Endothelial cell of umbilical vein (primary cell): ENCODE data around the gene DUSP18. TPM values are rescaled to one million over a fixed set of nuclear protein-coding genes. Genes with fewer than 3 reads are reported as not detected.

ENCODE experiments used
- BruUV-seq: library from RNA; stranded (reverse); fragments of 400-500 nt; replicated peaks from 2 replicates; lab custom pipeline; 2021; lab: Mats Ljungman, UMichigan
- CTCF ChIA-PET: fragments of 300-600, 350-600 bp; sonication (Branson Sonifier 250); formaldehyde crosslinking; loops from one replicate; lab custom pipeline; 2021; ENCODE audit warnings: antibody characterized with exemption, inconsistent platforms; lab: Charles Lee
- POLR2A ChIA-PET: fragments of 300-600, 350-600 bp; sonication (Branson Sonifier 250); formaldehyde crosslinking; loops from one replicate; lab custom pipeline; 2021; ENCODE audit warnings: antibody characterized with exemption, inconsistent platforms; lab: Charles Lee
- DNase-seq: peaks from one replicate; pipeline ENCODE4 v3.0.0-alpha.2; 2011; ENCODE audit warnings: low read depth, low spot score
- FAIRE-seq: peaks from 2 replicates; lab custom pipeline; 2011; peaks lifted over from hg19 to GRCh38; lab: Jason Lieb, UNC
- H2AFZ ChIP-seq: 2 replicates; pipeline ENCODE4 v1.6.0; 2012; ENCODE audit warnings: low read depth, low read length, control low read depth, inconsistent platforms
- H3K27ac ChIP-seq: 2 replicates; pipeline ENCODE4 v1.5.1; 2011; ENCODE audit warnings: low read depth, mild to moderate bottlenecking, control low read depth, low read length, moderate library complexity; ENCODE audit not compliant: insufficient read depth
- H3K27me3 ChIP-seq, 2 experiments: 2 replicates each; pipeline versions ENCODE4 v1.6.0 to v1.6.1; 2011; ENCODE audit warnings: low read length in 2 of 2, mixed read lengths in 1 of 2; ENCODE audit not compliant: control insufficient read depth in 2 of 2, insufficient read depth in 2 of 2
- H3K36me3 ChIP-seq, 2 experiments: 2 replicates in 1 of 2; 3 replicates in 1 of 2; pipeline ENCODE4 v1.5.1; 2011; ENCODE audit warnings: low read length in 2 of 2, mild to moderate bottlenecking in 1 of 2, moderate library complexity in 1 of 2; ENCODE audit not compliant: control insufficient read depth in 2 of 2, insufficient read depth in 2 of 2; ENCODE audit errors: extremely low read depth in 1 of 2
- H3K4me1 ChIP-seq: 3 replicates; pipeline ENCODE4 v1.5.1; 2011; ENCODE audit warnings: mild to moderate bottlenecking, low read length; ENCODE audit not compliant: control insufficient read depth, insufficient read depth; ENCODE audit errors: extremely low read depth
- H3K4me2 ChIP-seq: 2 replicates; pipeline ENCODE4 v1.6.1; 2011; ENCODE audit warnings: low read length, control low read depth, mixed read lengths; ENCODE audit not compliant: insufficient read depth
- H3K4me3 ChIP-seq, 3 experiments: fragments of 200-600 bp in 1 of 3; sonication (generic), shearing (Covaris generic) in 1 of 3; replicated peaks in 1 of 3; 2 replicates each; pipeline ENCODE4 v1.5.1; 2011 to 2016; ENCODE audit warnings: control low read depth in 3 of 3, low read length in 3 of 3, mild to moderate bottlenecking in 2 of 3, inconsistent platforms in 1 of 3, low read depth in 1 of 3, moderate library complexity in 1 of 3; ENCODE audit not compliant: insufficient read depth in 1 of 3
- H3K79me2 ChIP-seq: 2 replicates; pipeline ENCODE4 v1.6.0; 2012; ENCODE audit warnings: low read length, inconsistent platforms; ENCODE audit not compliant: control insufficient read depth, insufficient read depth
- H3K9ac ChIP-seq: replicated peaks from 2 replicates; pipeline ENCODE3; 2011; ENCODE audit warnings: low read length, control low read depth; ENCODE audit not compliant: insufficient read depth; ENCODE audit errors: extremely low read depth
- H3K9me1 ChIP-seq: replicated peaks from 3 replicates; pipeline ENCODE4 v1.6.0; 2011; ENCODE audit warnings: mild to moderate bottlenecking, low read length; ENCODE audit not compliant: control insufficient read depth, insufficient read depth; ENCODE audit errors: extremely low read depth
- H3K9me3 ChIP-seq: replicated peaks from 2 replicates; pipeline ENCODE4 v1.5.1; 2012; ENCODE audit warnings: low read length, inconsistent platforms; ENCODE audit not compliant: control insufficient read depth, insufficient read depth
- H4K20me1 ChIP-seq: replicated peaks from 2 replicates; pipeline ENCODE3; 2011; ENCODE audit warnings: mild to moderate bottlenecking, low read length; ENCODE audit not compliant: control insufficient read depth, insufficient read depth; ENCODE audit errors: extremely low read depth
- EZH2 ChIP-seq: IDR thresholded peaks from 2 replicates; pipeline ENCODE4 v1.6.1; 2012; ENCODE audit warnings: borderline replicate concordance, low read depth, mild to moderate bottlenecking, moderate library complexity, low read length, inconsistent platforms; ENCODE audit not compliant: severe bottlenecking
- FOS ChIP-seq: IDR thresholded peaks from 2 replicates; pipeline ENCODE4 v1.6.1; 2011; ENCODE audit warnings: mild to moderate bottlenecking, low read length, moderate library complexity, borderline replicate concordance; ENCODE audit not compliant: insufficient read depth
- GATA2 ChIP-seq: IDR thresholded peaks from 2 replicates; pipeline ENCODE4 v1.7.0; 2011; ENCODE audit warnings: low read depth, mild to moderate bottlenecking, moderate library complexity, mixed read lengths, low read length; ENCODE audit not compliant: insufficient read length, insufficient read depth
- MYC ChIP-seq: IDR thresholded peaks from one replicate; pipeline ENCODE4 v1.6.1; 2011; ENCODE audit warnings: mild to moderate bottlenecking, low read depth, low read length
- POLR2A ChIP-seq: IDR thresholded peaks from 2 replicates; pipeline ENCODE4 v1.6.1; 2012; ENCODE audit warnings: low read depth, mild to moderate bottlenecking, control low read depth, low read length
- POLR2AphosphoS5 ChIP-seq: IDR thresholded peaks from 2 replicates; pipeline ENCODE4 v1.6.1; 2012; ENCODE audit warnings: low read depth, mild to moderate bottlenecking, control low read depth, low read length, moderate library complexity; ENCODE audit not compliant: insufficient read depth
- dilution Hi-C: fragments of 300-500 bp; cut with MboI; formaldehyde crosslinking; loops from one replicate; pipeline ENCODE4 v1.15.0; 2019; ENCODE audit warnings: low sequenced_read_pairs; ENCODE audit not compliant: extremely low pct_ligation_motif_present
- intact Hi-C: fragments of 100-400 bp; cut with micrococcal nuclease; formaldehyde crosslinking; loops from one replicate; pipeline ENCODE4 v1.10.0; 2022
- polyA plus RNA-seq, 4 experiments: library from polyadenylated mRNA; depleted of rRNA in 3 of 4; stranded (reverse) in 3 of 4; unstranded in 1 of 4; fragments of >200 nt; gene quantifications; 2 replicates each; pipeline versions ENCODE4 v1.2.1 to v1.2.3, GENCODE V29; 2011 to 2012; ENCODE audit warnings: missing spikeins in 1 of 4
- total RNA-seq: library from RNA; stranded (reverse); gene quantifications from 2 replicates; pipeline ENCODE4 v1.2.3, GENCODE V29; 2021
- TF ChIP-seq, protein P1 (sequence below): IDR thresholded peaks from 2 replicates; pipeline ENCODE4 v1.6.1; 2011; ENCODE audit not compliant: insufficient read depth, insufficient read length
- TF ChIP-seq, protein P2 (sequence below), 2 donors: IDR thresholded peaks; 1 replicate in 1 of 2; 2 replicates in 1 of 2; pipeline ENCODE4 v1.5.1; 2011; ENCODE audit warnings: low read length in 2 of 2, mild to moderate bottlenecking in 2 of 2, moderate library complexity in 2 of 2, control low read depth in 1 of 2, inconsistent platforms in 1 of 2, low read depth in 1 of 2; ENCODE audit not compliant: insufficient read depth in 1 of 2; ENCODE audit errors: extremely low read depth in 1 of 2

DUSP18 gene
- total and polyA plus RNA-seq, 2 donors (not counting 3 experiments of a cell fraction or from before 2014, with no cell fraction given), result 18.3 to 30.1 TPM

- no peaks in the 10 kb centered on the region for H3K79me2 ChIP-seq
- CTCF ChIA-PET, result interaction anchor here (0.5 to 1.3 kb wide), 3 partner anchors 30 to 267 kb away, joined by 3 read pairs; no protein-coding TSS in a partner anchor
- H3K4me1 ChIP-seq, result peaks cover under 1% of the 10 kb centered on the region
- H3K9me3 ChIP-seq, result no peaks in the 10 kb centered on the region
- no peak for TF ChIP-seq POLR2AphosphoS5
- no peak for TF ChIP-seq MYC
- TF ChIP-seq, protein P1, sequence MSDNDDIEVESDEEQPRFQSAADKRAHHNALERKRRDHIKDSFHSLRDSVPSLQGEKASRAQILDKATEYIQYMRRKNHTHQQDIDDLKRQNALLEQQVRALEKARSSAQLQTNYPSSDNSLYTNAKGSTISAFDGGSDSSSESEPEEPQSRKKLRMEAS, result no peak
- no peak for TF ChIP-seq POLR2A
- no peak for TF ChIP-seq FOS
- no peak for TF ChIP-seq EZH2
- TF ChIP-seq, protein P2, sequence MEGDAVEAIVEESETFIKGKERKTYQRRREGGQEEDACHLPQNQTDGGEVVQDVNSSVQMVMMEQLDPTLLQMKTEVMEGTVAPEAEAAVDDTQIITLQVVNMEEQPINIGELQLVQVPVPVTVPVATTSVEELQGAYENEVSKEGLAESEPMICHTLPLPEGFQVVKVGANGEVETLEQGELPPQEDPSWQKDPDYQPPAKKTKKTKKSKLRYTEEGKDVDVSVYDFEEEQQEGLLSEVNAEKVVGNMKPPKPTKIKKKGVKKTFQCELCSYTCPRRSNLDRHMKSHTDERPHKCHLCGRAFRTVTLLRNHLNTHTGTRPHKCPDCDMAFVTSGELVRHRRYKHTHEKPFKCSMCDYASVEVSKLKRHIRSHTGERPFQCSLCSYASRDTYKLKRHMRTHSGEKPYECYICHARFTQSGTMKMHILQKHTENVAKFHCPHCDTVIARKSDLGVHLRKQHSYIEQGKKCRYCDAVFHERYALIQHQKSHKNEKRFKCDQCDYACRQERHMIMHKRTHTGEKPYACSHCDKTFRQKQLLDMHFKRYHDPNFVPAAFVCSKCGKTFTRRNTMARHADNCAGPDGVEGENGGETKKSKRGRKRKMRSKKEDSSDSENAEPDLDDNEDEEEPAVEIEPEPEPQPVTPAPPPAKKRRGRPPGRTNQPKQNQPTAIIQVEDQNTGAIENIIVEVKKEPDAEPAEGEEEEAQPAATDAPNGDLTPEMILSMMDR (IDR thresholded peaks at IDR 0.05; ENCODE audit: extremely low read depth in 1 of 2, insufficient read depth in 1 of 2, low read depth in 1 of 2, low read length in 2 of 2), result no peak
- no peak for TF ChIP-seq GATA2
- no peak for FAIRE-seq
- no peak overlapping the region for H3K4me3 ChIP-seq
- no peak overlapping the region for H3K9ac ChIP-seq
- no TSS peak for BruUV-seq
- intact Hi-C loops, result no loop called here
- no peaks in the 10 kb centered on the region for H4K20me1 ChIP-seq
- DNase-seq, result no peak
- POLR2A ChIA-PET, result no interaction called here
- dilution Hi-C loops, result no loop called here
- H3K4me2 ChIP-seq, result no peak overlapping the region
- H3K27ac ChIP-seq, result no peak overlapping the region
- no peaks in the 10 kb centered on the region for H3K27me3 ChIP-seq
- H3K9me1 ChIP-seq, result no peaks in the 10 kb centered on the region
- H3K36me3 ChIP-seq, result no peaks in the 10 kb centered on the region
- H2AFZ ChIP-seq, result no peak overlapping the region
Measured at GRCh38 chr22:30655532-30655931, 12.1 kb downstream of the DUSP18 start.
